Neural crest cell (in vitro differentiated cells): ENCODE results near the gene SETBP1. TPM values are rescaled to one million over a fixed set of nuclear protein-coding genes. Genes with fewer than 3 reads are reported as not detected.

Experiments used
- DNase-seq: peaks from one replicate; pipeline ENCODE4 v3.0.0; 2021; ENCODE audit warnings: low read depth, mixed read lengths, low spot score
- H3K27ac Mint-ChIP-seq: one replicate; pipeline ENCODE4 v1.8.0; 2021; ENCODE audit warnings: mild to moderate bottlenecking, mixed read lengths; ENCODE audit not compliant: unreplicated experiment
- H3K27me3 Mint-ChIP-seq: 2 replicates; pipeline ENCODE4 v1.8.0; 2021; ENCODE audit warnings: low read depth, mild to moderate bottlenecking, mixed read lengths
- H3K36me3 Mint-ChIP-seq: 2 replicates; pipeline ENCODE4 v1.8.0; 2021; ENCODE audit warnings: low read depth, mild to moderate bottlenecking, mixed read lengths
- H3K4me1 Mint-ChIP-seq: 2 replicates; pipeline ENCODE4 v1.8.0; 2021; ENCODE audit warnings: mixed read lengths
- H3K4me3 Mint-ChIP-seq: one replicate; pipeline ENCODE4 v1.8.0; 2021; ENCODE audit warnings: mild to moderate bottlenecking, mixed read lengths
- H3K9me3 Mint-ChIP-seq: 2 replicates; pipeline ENCODE4 v1.8.0; 2021; ENCODE audit warnings: mixed read lengths
- CTCF ChIP-seq: fragments of 200-600 bp; sonication (generic); conservative IDR thresholded peaks from 2 replicates; pipeline ENCODE4 v1.5.0; 2021; ENCODE audit warnings: antibody characterized with exemption, mild to moderate bottlenecking
- total RNA-seq: library from RNA; stranded (reverse); gene quantifications from 2 replicates; pipeline ENCODE4 v1.2.1, GENCODE V29; 2021

Gene SETBP1
- total RNA-seq, 1 donor from 2014 or later: 38.9 TPM

- H3K27me3 Mint-ChIP-seq: no peaks in the 10 kb centered on the region
- H3K9me3 Mint-ChIP-seq: no peaks in the 10 kb centered on the region
- H3K4me3 Mint-ChIP-seq: no peak overlapping the region
- H3K27ac Mint-ChIP-seq: no peak overlapping the region
- peaks cover 68% of the 10 kb centered on the region for H3K4me1 Mint-ChIP-seq
- peaks cover 4% of the 10 kb centered on the region for H3K36me3 Mint-ChIP-seq
- no peak for DNase-seq
- no peak for TF ChIP-seq CTCF
Observed at GRCh38 chr18:44837482-44838180, 156.9 kb downstream of the SETBP1 start.

GRCh38 chr18:44838971-44839666, 158.4 kb downstream of the SETBP1 start:
- H3K36me3 Mint-ChIP-seq: no peaks in the 10 kb centered on the region
- H3K27me3 Mint-ChIP-seq: no peaks in the 10 kb centered on the region
- no peak for DNase-seq
- no peak overlapping the region for H3K4me3 Mint-ChIP-seq
- H3K9me3 Mint-ChIP-seq: no peaks in the 10 kb centered on the region
- no peak for TF ChIP-seq CTCF
- peaks cover 58% of the 10 kb centered on the region for H3K4me1 Mint-ChIP-seq
- H3K27ac Mint-ChIP-seq: no peak overlapping the region

GRCh38 chr18:44840058-44840790, 159.5 kb downstream of the SETBP1 start:
- TF ChIP-seq CTCF: no peak
- Mint-ChIP-seq H3K4me3 (no peak overlapping the region), H3K27me3 (no peaks in the 10 kb centered on the region), H3K27ac (no peak overlapping the region), H3K4me1 (peaks cover 54% of the 10 kb centered on the region), H3K36me3 (peaks cover 9% of the 10 kb centered on the region), H3K9me3 (no peaks in the 10 kb centered on the region)
- DNase-seq: no peak

- Mint-ChIP-seq H3K36me3 (peaks cover 11% of the 10 kb centered on the region), H3K27ac (no peak overlapping the region), H3K27me3 (no peaks in the 10 kb centered on the region), H3K4me3 (no peak overlapping the region), H3K4me1 (peaks cover 48% of the 10 kb centered on the region), H3K9me3 (no peaks in the 10 kb centered on the region)
- no peak for TF ChIP-seq CTCF
- DNase-seq: no peak
Observed at GRCh38 chr18:44841221-44841620, 160.5 kb downstream of the SETBP1 start.

GRCh38 chr18:44841752-44842587, 161.3 kb downstream of the SETBP1 start:
- no peak for TF ChIP-seq CTCF
- no peak overlapping the region for H3K27ac Mint-ChIP-seq
- H3K9me3 Mint-ChIP-seq: no peaks in the 10 kb centered on the region
- H3K4me1 Mint-ChIP-seq: peaks cover 40% of the 10 kb centered on the region
- peaks cover 11% of the 10 kb centered on the region for H3K36me3 Mint-ChIP-seq
- no peaks in the 10 kb centered on the region for H3K27me3 Mint-ChIP-seq
- no peak overlapping the region for H3K4me3 Mint-ChIP-seq
- DNase-seq: no peak
